Testis (tissue), 2 donors: ENCODE measurements around the gene EGFR.

Source experiments
- POLR2A ChIP-seq: fragments of 450-650 bp; IDR thresholded peaks from one replicate; pipeline ENCODE4 v1.6.1; 2017; ENCODE audit warnings: antibody characterized with exemption, mild to moderate bottlenecking, moderate library complexity
- TF ChIP-seq, protein P1 (sequence below), 3 experiments: fragments of 450-650 bp in 2 of 3; fragments of 200-600 bp in 1 of 3; sonication (generic) in 1 of 3; IDR thresholded peaks; one replicate each; pipeline ENCODE4 v1.5.1; 2016 to 2019; ENCODE audit warnings: antibody characterized with exemption in 3 of 3, mild to moderate bottlenecking in 2 of 3, moderate library complexity in 1 of 3

DNA sequence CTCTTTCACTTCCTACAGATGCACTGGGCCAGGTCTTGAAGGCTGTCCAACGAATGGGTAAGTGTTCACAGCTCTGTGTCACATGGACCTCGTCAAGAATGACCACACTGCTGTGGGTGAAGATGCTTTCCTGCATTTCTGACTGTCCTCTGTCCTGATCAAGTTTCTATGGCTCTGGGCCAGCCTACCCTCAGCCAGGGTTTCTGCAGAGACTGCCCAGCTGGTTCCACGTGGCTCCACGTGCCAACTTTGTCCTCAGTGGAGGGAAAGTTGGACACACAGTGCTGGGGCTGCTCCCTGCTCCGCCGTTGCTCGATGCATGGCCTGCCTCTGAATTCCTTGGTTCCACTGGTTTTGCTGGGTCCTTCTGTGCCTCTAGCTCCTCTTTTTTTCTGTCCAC lies 152.3 kb downstream of the EGFR start:
- TF ChIP-seq, protein P1, sequence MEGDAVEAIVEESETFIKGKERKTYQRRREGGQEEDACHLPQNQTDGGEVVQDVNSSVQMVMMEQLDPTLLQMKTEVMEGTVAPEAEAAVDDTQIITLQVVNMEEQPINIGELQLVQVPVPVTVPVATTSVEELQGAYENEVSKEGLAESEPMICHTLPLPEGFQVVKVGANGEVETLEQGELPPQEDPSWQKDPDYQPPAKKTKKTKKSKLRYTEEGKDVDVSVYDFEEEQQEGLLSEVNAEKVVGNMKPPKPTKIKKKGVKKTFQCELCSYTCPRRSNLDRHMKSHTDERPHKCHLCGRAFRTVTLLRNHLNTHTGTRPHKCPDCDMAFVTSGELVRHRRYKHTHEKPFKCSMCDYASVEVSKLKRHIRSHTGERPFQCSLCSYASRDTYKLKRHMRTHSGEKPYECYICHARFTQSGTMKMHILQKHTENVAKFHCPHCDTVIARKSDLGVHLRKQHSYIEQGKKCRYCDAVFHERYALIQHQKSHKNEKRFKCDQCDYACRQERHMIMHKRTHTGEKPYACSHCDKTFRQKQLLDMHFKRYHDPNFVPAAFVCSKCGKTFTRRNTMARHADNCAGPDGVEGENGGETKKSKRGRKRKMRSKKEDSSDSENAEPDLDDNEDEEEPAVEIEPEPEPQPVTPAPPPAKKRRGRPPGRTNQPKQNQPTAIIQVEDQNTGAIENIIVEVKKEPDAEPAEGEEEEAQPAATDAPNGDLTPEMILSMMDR (IDR thresholded peaks at IDR 0.05) = no peak
- no peak for TF ChIP-seq POLR2A
